ENCODE measurements around the gene DNMT3L.
"Not testable (repeated sequence)": the region's sequence is repeated elsewhere in the genome, so short reads cannot be mapped to it uniquely, and the experiment has no call there.

DNMT3L gene

DNA sequence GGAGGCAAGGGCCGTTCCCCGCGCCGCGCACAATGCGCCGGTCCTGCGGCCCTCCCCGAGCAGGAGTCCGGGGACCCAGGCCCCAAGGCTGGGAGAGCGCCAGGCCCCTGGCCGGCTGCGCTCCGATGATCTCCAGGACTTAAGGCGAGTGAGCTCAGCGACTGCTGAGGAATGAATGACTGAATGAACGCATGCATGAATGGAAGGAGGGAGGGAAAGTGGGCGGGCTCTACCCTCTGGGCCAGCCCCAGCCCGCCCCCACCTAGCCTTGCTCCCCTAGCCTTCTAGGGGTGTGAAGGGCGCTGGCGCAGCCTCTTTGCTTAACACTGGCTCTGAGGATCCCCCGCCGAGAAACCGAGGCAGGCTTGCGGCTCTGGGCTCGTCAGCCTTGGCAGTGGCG lies 20.4 kb downstream of the DNMT3L start:
- DNase-seq = not testable (repeated sequence)

DNA sequence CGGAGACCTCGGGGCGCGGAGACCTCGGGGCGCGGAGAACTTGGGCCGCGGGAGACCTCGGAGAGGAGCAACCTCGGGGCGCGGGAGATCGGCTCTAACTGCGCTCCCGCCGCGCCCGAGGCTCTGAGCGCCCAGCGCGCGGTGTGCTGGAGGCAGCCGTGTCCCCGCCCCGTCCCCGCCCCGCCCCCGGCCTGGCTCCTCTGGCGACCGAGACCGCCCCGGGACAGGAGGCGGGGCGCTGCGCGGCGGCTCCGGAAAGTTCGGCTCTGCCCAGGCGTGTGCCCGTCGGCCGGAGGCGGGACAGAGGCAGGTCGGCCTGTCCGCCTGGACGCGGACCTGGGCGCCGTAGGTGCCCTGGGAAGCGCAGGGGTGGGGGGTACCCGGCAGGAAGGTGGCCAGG lies 20.9 kb downstream of the DNMT3L start, which contains the start of gene ICOSLG:
TSS of gene ICOSLG (minus strand) at position 102 of the 400 bp plus-strand sequence. CDS start 126 bp downstream, outside the sequence.
- not testable (repeated sequence) for DNase-seq

DNA sequence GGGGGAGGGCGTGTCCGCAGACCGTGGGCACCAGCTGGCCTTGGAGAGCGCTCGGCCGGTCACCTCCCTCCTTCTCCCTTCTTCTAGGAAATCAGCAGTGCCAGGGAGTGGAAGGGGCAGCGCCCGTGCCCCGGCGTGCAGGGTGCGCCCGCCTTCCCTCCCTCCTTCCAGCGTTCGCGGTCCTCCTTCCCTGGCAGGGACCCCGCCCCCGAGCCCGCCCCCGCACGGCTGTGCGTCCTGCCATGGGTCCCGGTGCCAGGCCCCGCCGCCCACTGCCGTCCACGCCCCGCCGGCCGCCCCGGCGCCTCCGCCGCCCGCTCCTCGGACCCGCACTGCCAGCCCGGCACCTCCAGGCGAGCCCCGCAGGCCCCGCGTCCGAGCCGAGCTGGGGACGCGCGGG lies 21.3 kb downstream of the DNMT3L start:
- not testable (repeated sequence) for DNase-seq

DNA sequence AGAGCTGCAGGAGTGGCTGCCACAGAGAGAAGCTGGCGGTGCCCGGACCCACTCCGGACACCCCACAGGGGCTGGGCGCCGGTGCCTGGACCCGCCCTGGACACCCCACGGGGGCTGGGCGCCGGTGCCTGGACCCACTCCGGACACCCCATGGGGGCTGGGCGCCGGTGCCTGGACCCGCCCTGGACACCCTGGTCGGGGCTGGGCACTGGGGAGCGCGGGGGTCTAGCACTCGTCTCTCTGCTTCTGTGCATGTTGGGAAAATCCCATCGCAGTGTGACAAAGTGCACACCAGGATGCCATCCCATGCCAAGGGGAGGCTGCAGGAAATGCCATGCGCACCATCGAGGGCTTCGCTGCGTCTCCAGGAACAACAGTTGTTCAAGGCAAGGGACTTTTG lies 32.1 kb downstream of the DNMT3L start:
- DNase-seq = peak; percentile 1

DNA sequence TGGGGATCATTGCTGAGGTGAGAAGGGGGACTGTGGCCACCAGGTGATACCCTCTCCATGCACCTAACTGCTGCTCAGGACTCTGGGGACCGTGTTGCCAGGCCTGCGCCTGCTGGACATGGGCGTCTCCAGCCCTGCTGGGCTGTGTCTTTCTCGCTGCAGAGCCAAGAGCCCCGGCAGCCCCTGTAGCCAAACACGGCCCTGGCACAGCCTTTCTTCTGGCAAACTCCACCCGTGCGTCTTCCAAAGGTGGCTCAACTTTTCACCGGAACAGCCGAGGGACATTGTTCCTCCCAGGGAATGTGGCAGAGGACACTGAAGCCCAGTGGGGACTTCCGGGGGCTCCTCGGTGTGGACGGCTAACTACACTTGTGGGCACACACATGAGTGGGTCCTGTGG lies 33.6 kb downstream of the DNMT3L start:
- DNase-seq = not testable (repeated sequence)

DNA sequence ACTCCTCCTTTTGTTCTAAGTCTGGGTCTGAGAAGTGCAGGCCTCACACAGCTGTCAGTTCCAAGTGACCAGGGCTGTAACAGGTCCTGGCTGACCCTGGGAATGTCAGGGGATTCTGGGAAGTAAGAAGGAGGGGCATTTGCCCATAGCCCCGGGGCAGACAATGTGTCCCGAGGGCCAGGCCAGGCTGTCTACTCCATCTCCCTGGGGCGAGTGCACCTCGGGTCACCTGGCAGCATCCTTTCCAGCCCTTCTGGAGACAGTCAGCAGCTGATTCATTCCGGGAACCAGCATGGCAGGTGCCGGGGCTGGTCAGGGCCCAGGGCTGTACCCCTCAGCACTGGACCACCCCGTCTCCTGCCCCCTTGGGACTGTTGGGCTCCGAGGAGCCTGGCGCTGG lies 34.1 kb downstream of the DNMT3L start:
- not testable (repeated sequence) for DNase-seq

DNA sequence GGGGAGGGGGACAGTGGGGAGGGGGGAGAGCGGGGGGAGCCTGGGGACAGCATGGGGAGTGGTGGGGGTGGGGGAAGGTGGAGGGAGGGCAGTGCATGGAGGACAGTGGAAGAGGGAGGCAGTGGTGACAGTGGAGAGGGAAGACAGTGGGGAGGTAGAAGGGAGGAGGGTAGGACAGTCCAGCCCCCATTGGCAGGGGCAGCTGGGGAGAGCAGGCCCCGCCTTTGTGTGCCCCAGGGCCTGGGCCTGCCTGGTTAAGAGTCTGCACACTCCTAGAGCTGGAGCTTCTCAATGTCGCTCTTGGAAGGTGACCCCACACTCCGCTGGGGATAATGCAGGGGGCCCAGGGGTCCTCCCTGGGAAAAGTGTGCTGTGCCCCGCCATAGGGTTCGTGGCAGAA lies 36.1 kb downstream of the DNMT3L start:
- DNase-seq = not testable (repeated sequence)

DNA sequence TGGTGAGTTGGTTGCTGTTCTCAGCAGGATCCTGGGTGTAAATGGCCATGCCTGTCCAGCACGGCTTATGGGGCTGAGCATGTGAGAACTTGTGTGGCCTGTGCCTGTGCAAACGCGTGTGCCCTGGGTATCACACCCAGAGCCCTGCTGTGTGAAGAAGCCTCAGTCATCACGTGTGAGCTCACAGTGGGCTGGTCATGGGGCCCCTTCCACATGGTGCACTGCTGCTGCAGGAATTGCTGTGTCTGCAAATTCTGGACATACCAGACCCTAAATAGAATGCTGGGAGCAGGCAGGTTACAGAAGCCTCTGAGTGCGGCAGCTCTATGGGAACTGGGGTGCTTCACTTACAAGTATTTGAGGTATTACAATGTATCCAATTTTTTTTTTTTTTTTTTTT lies 38.4 kb downstream of the DNMT3L start:
- DNase-seq = not testable (repeated sequence)

DNA sequence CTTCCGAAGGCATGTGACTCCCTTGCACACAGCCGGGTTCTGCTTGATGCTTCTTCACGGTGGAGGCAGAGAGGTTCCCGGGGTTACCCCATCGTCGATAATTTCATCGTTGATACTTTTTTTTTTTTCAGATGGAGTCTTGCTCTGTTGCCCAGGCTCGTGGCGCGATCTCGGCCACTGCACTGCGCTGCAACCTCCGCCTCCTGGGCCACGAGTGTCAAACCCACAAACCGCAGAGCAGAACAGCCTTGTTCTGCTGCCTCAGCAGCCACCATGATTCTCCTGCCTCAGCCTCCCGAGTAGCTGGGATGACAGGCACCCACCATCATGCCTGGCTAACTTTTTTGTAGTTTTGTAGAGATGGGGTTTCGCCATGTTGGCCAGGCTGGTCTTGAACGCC lies 41.0 kb downstream of the DNMT3L start:
- DNase-seq = not testable (repeated sequence)

DNA sequence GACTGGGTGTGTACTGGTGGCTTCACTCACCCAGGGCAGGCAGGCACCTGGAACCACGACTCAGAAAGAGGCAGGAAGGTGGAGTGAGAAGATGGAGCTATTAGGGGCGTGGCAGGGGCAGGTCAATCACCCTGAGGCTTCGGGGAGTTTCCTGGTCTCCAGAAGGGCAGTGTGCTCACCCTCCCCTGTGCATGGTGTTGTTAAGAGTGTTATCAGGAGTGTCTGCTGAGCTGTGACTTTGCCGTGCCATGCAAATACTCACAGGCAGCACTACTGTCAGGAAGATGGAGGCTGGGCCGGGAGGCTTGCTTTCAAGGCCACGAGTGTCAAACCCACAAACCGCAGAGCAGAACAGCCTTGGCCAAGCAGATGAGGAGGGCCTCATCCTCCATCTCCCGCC lies 43.2 kb downstream of the DNMT3L start:
- DNase-seq = not testable (repeated sequence)

DNA sequence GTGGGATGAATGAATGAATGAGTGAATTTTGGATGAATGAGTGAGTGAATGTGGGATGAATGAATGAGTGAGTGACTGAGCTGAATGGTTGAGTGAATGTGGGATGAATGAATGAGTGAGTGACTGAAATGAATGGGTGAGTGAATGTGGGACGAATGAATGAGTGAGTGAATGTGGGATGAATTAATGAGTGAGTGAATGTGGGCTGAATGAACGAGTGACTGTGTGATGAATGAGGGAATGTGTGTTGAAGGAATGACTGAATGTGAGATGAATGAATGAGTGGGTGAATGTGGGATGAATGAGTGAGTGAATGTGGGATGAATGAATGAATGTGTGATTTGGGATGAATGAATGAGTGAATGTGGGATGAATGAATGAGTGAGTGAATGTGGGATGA lies 49.7 kb downstream of the DNMT3L start:
- not testable (repeated sequence) for DNase-seq

DNA sequence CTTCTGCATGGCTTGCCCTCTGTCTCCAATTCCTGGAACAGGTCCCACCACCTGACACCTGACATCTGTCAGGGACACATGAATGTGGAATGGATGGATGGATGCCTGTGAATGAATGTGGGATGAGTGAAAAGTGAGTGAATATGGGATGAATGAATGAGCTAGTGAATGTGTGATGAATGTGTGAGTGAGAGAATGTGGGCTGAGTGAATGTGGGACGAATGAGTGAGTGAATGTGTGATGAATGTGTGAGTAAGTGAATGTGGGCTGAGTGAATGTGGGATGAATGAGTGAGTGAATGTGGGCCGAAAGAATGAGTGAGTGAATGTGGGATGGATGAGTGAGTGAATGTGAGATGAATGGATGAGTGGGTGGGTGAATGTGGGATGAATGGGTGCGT lies 50.1 kb downstream of the DNMT3L start:
- DNase-seq = not testable (repeated sequence)

DNA sequence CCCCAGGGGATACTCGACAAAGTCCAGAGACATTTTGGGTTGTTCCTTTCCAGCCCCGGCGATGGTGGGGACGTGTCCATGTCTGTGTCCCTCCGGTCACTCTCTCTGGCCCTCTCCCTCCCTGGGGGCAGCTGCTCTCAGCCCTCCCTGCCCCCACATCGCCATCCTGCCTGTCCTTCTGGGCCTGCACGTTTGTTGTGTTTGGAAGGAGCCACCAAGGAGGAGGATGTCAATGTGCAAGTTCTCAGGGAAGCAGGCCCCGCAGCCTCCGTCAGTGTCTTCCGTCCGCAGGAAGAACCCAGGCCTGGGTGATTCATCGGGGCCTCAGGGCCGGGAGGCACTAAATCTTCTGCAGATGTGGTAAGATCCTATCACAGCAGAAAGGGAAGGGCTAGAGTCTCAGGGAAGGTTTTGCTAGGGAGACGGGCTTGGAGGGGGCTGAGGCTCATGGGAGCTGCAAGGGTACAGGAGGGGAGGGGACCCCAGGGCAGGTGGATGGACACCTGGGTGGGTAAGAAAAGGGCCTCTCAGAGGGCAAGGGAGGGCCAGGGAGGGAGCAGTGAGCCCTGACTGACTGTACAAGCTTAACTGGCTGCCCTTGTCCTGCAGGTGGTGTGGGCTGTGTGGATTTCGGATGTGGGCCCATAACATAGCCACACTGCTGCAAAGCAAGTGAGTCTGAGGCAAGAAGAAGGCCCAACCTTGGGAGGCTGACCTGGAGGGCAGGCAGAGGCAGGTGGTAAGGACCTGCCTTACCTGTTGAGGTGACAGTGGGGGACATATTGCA lies 53.6 kb downstream of the DNMT3L start:
- peak; percentile 47 for DNase-seq

DNA sequence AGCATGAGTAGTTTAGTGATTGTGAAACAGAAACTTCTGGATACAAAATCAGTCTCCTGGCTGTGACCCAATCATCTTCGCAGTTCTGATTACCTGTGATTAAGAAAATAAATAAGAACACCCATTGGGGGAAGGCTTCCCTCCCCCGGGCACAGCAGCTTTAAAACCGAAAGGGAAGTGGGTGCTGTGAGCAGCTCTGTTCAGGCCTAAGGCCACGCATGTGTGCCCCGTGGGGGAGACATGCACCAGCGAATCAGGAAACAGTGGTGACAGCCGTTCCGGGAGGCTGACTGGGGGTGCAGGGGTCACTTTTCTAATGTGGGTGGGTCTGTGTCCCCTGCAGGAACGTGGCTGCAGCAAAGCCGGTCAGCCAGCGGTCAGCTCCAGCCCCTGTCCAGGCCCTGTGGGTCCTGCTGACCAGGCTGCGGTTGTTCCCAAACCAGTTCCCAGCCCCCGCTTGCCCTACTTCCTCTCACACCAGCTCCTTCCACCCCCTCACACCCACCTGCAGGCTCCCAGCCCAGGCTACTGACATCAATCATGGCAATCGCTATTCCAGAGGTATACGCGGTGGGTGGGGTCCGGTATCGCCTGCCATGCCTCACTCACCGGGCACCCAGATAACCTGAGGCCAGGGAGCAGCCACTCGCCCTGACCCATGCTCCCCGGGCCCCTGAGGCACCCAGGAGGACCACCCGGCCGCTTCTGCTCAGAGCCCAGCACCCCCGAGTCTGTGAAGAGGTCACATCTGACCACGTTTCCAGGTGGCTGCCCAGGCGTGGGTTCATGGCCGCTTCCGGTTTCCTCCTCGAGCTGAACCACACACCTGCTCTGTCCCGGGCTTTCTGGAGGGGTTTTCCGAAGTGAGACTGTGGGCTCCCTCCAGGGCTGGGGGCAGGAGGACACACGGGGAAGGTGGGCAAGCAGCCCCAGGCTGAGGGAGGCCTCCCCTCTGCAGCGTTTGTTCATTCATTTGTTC lies 54.7 kb downstream of the DNMT3L start:
- not testable (repeated sequence) for DNase-seq

DNA sequence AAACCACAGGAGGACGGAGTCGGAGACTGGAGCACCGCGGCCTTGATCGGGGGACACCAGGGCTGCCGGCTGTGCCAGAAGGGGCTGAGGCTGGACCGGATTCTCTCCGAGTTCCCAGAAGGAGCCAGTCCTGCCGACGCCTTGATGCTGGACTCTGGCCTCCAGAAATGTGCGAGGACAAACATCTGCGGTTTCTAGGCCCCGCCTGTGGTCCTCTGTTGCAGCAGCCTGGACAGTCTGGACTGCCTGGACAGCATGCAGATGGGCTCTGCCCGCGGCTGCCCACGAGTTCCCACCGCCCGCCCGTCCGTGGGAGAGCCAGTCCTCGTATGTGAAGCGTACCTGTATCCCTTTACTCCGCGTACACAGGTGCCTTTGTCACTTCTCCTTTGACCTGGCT lies 55.5 kb downstream of the DNMT3L start:
- DNase-seq = not testable (repeated sequence)

DNA sequence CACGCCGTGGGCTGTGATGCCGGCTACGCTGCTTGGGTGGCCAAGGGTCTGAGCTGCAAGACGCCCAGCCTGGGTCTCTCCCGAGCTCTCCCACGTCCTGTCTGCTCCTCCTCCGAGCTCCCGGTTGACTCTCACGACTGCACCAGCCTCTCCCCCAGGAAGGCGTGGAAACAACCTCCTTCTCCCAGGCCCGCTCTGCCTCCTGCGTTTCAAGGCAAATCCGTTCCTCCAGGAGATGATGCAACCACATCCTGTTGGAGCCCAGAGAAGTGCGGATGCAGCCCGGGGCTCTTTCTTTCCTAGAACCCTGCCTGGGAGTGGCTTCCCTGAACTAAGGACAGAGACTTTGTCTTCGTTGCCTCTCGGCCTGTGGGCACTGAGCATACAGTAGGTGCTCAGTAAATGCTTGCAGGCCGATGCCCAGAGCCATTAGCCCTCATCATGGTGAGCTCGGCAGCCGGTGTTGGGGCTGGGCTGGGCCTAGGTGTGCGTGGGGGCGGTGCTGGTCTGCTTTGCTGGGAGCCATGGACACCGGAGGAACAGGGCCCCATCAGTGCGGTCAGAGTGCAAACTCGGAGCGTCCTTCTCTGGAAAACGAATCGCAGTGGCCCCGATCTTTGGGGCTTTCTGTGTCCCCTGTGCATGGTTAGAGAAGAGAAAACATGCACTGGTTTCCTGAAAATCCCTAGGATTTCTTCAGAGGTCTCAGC lies 59.0 kb downstream of the DNMT3L start:
- DNase-seq = not testable (repeated sequence)

DNA sequence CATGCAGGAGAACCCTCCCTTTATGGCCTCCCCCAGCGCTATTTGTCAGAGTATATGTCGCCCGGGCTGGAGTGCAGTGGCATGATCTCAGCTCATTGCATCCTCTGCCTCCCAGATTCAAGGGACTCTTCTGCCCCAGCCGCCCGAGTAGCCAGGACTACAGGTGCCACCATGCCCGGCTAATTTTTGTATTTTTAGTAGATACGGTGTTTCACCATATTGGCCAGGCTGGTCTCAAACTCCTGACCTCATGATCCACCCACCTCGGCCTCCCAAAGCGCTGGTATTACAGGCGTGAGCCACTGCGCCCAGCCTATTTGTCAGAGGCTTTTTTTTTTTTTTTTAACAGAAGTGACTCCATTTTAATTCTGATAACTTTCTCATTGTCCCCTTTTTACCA lies 61.7 kb downstream of the DNMT3L start:
- peak; percentile 19 for DNase-seq

DNA sequence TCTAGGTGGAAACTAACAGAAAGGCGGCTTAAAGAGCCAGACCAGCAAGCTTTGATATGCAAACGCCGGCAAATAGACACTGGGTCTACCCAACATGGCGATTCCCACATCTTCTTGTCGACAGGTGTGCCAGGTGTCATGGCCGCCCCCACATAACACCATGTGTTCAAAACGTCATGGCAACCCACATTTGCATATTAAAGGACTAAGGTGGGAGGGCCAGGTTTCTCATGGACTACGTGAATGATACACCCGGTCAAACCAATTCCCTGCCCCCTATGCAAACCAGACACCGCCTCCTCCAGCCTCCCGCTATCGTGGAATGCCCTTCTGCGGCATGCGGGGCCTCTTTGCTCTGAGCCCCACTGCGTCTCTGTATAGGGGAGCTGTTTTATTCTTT lies 62.2 kb downstream of the DNMT3L start:
- DNase-seq = peak; percentile 43

DNA sequence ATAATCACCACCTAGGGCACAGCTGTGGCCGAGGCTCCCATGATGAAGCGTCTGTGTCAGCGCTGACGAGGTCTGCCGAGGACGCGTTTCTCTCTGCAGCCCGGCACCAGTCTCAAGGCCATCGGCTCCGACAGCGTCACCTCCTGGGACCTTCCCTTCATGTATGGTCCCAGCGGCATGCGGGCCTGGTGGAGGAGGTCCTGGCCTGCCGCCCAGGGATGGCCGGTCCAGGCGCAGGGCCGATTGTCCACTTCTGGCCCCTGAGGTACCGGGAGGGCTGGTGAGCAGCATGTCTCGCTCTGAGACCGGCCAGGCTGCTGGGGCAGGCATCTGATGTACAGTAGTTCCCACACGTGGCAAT lies 64.6 kb downstream of the DNMT3L start:
- peak; percentile 26 for DNase-seq

All from activated CD8-positive, alpha-beta memory T cell treated with anti-CD3 and anti-CD28 coated beads for 24 hours (primary cell).